Measurements from ENCODE around the gene KERA. TPM values are rescaled to one million over a fixed set of nuclear protein-coding genes. Genes with fewer than 3 reads are reported as not detected.
"Not testable (repeated sequence)": the region's sequence is repeated elsewhere in the genome, so short reads cannot be mapped to it uniquely, and the experiment has no call there.

The KERA gene
- total and polyA plus RNA-seq, 2 experiments from 2014 or later, result not detected

- H3K4me1 ChIP-seq (ENCODE audit: insufficient read depth), result 0 out of 2 replicates have a peak, but pooled peaks cover 4% of the 10 kb centered on the region
- Mint-ChIP-seq H3K27ac (no peak overlapping the region), H3K9me3 (peaks cover 37% of the 10 kb centered on the region), H3K4me1 (no peaks in the 10 kb centered on the region), H3K36me3 (ENCODE audit: low read depth) (peaks cover 23% of the 10 kb centered on the region; the same call in 2 of the 3 replicates), H3K27me3 (ENCODE audit: insufficient read depth, low read depth, poor library complexity) (no peaks in the 10 kb centered on the region), H3K4me3 (no peak overlapping the region)
- H4K20me1 ChIP-seq (replicated peaks; ENCODE audit: insufficient read depth), result no peaks in the 10 kb centered on the region
- H3K79me2 ChIP-seq (replicated peaks; ENCODE audit: insufficient read depth), result no peaks in the 10 kb centered on the region
- ATAC-seq, result no peak
- DNase-seq (ENCODE audit: low spot score), result no peak
- H2AFZ ChIP-seq, result no peak overlapping the region
- no peaks in the 10 kb centered on the region; the same call in 1 of the 2 replicates for H3K9me2 ChIP-seq (ENCODE audit: insufficient read depth)
- no peak overlapping the region for H3K4me2 ChIP-seq
- H3K27ac ChIP-seq (ENCODE audit: low read depth), result no peak overlapping the region
- TF ChIP-seq CREB1 (CRISPR knock-in tag; IDR thresholded peaks at IDR 0.05; ENCODE audit: low read depth), result no peak
- no peak for TF ChIP-seq NANOG (IDR thresholded peaks at IDR 0.05; ENCODE audit: borderline replicate concordance)
- TF ChIP-seq STAT1 (IDR thresholded peaks at IDR 0.05; ENCODE audit: unreplicated experiment), result no peak
- no peak for TF ChIP-seq JUNB (IDR thresholded peaks at IDR 0.05; ENCODE audit: unreplicated experiment)
- no peak for TF ChIP-seq EZH2 (IDR thresholded peaks at IDR 0.05; ENCODE audit: low read depth, unreplicated experiment)
- TF ChIP-seq ETS1 (IDR thresholded peaks at IDR 0.05), result no peak
- TF ChIP-seq POLR2AphosphoS5 (IDR thresholded peaks at IDR 0.05; ENCODE audit: low read depth), result no peak
- H3K27me3 ChIP-seq (ENCODE audit: insufficient read depth), result no peaks in the 10 kb centered on the region
- H3K4me3 ChIP-seq, result no peak overlapping the region
- H3F3A ChIP-seq (replicated peaks; ENCODE audit: low read depth), result no peaks in the 10 kb centered on the region
- H3K36me3 ChIP-seq (ENCODE audit: insufficient read depth), result peaks cover 10% of the 10 kb centered on the region; the same call in 1 of the 2 replicates
Observed at GRCh38 chr12:91091916-91092715, 34.3 kb upstream of the KERA start.

- not testable (repeated sequence) for H3K27me3 ChIP-seq (ENCODE audit: insufficient read depth); H3K4me3 Mint-ChIP-seq; H3K27me3 Mint-ChIP-seq (ENCODE audit: insufficient read depth, low read depth, poor library complexity); H4K20me1 ChIP-seq (replicated peaks; ENCODE audit: insufficient read depth); H3K79me2 ChIP-seq (replicated peaks; ENCODE audit: insufficient read depth); H3K4me1 Mint-ChIP-seq; DNase-seq (ENCODE audit: low spot score); H3K4me2 ChIP-seq; H3K9me2 ChIP-seq (ENCODE audit: insufficient read depth); H3K4me1 ChIP-seq (ENCODE audit: insufficient read depth); H2AFZ ChIP-seq; H3K4me3 ChIP-seq; H3K27ac ChIP-seq (ENCODE audit: low read depth); H3K27ac Mint-ChIP-seq; H3F3A ChIP-seq (replicated peaks; ENCODE audit: low read depth); ATAC-seq
- Mint-ChIP-seq H3K9me3 (peaks cover 37% of the 10 kb centered on the region), H3K36me3 (ENCODE audit: low read depth) (peaks cover 23% of the 10 kb centered on the region; the same call in 2 of the 3 replicates)
- peaks cover 10% of the 10 kb centered on the region; the same call in 1 of the 2 replicates for H3K36me3 ChIP-seq (ENCODE audit: insufficient read depth)
Observed at GRCh38 chr12:91089953-91090352, 32.1 kb upstream of the KERA start.

GRCh38 chr12:91080041-91080440, 22.2 kb upstream of the KERA start:
- no peak for DNase-seq (ENCODE audit: low spot score)
- H3K9me2 ChIP-seq (ENCODE audit: insufficient read depth), result 0 out of 2 replicates have a peak, but pooled peaks cover 6% of the 10 kb centered on the region
- Mint-ChIP-seq H3K9me3 (no peaks in the 10 kb centered on the region), H3K4me3 (no peak overlapping the region), H3K27me3 (ENCODE audit: insufficient read depth, low read depth, poor library complexity) (no peaks in the 10 kb centered on the region), H3K27ac (no peak overlapping the region; the same call in 1 of the 2 replicates), H3K36me3 (ENCODE audit: low read depth) (no peaks in the 10 kb centered on the region), H3K4me1 (peaks cover 17% of the 10 kb centered on the region)
- H3K4me2 ChIP-seq, result no peak overlapping the region
- H3K27ac ChIP-seq (ENCODE audit: low read depth), result no peak overlapping the region
- H3K4me1 ChIP-seq (ENCODE audit: insufficient read depth), result peaks cover 22% of the 10 kb centered on the region; the same call in 1 of the 2 replicates
- TF ChIP-seq ETS1 (IDR thresholded peaks at IDR 0.05) (no peak), JUNB (IDR thresholded peaks at IDR 0.05; ENCODE audit: unreplicated experiment) (no peak), EZH2phosphoT487 (IDR thresholded peaks at IDR 0.05; ENCODE audit: unreplicated experiment) (no peak)
- H3F3A ChIP-seq (replicated peaks; ENCODE audit: low read depth), result no peaks in the 10 kb centered on the region
- H2AFZ ChIP-seq, result no peak overlapping the region
- no peaks in the 10 kb centered on the region for H3K27me3 ChIP-seq (ENCODE audit: insufficient read depth)
- no peak for ATAC-seq
- no peak overlapping the region for H3K4me3 ChIP-seq
- H3K36me3 ChIP-seq (ENCODE audit: insufficient read depth), result no peaks in the 10 kb centered on the region
- H3K79me2 ChIP-seq (replicated peaks; ENCODE audit: insufficient read depth), result no peaks in the 10 kb centered on the region
- H4K20me1 ChIP-seq (replicated peaks; ENCODE audit: insufficient read depth), result no peaks in the 10 kb centered on the region
